Subcutaneous adipose tissue (tissue), 4 donors: ENCODE measurements around the gene YWHAQ. TPM values are rescaled to one million over a fixed set of nuclear protein-coding genes. Genes with fewer than 3 reads are reported as not detected.

Source experiments
- CTCF ChIP-seq: fragments of 450-650 bp; IDR thresholded peaks from one replicate; pipeline ENCODE4 v1.5.1; 2016; ENCODE audit warnings: low read depth, mild to moderate bottlenecking, control low read depth, antibody characterized with exemption, moderate library complexity
- total RNA-seq, 4 donors: library from RNA; depleted of rRNA; stranded (reverse); fragments of >200 nt; gene quantifications; one replicate each; pipeline ENCODE4 v1.1.0, GENCODE V29; 2016

Gene YWHAQ
- total RNA-seq, 4 donors from 2014 or later, result 113 to 220 (median 176) TPM

- no peak for TF ChIP-seq CTCF
Measured at GRCh38 chr2:9660781-9661180, 30.0 kb upstream of the YWHAQ start.

DNA sequence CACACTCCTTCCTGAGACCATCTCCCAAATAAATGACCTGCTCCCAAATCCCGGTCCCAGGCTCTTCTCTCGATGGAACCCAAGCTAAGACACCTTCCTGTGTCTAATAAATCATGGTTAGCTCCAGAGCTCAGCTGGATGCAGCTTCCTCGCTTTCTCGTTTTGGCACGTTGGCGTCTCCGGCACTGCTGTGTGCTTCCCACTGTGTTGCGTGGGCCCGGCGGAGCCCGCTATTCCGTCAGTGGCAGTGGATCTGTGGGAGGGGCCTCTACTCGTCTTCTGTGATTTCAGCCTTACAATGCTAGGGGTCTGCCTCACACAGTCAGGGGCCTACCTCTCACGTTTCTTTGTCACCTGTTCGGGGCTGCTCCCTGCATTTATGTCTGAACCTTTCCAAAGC, 29.4 kb upstream of the YWHAQ start:
- no peak for TF ChIP-seq CTCF

- no peak for TF ChIP-seq CTCF
Measured at GRCh38 chr2:9658972-9659371, 28.2 kb upstream of the YWHAQ start.

GRCh38 chr2:9657731-9658130, 26.9 kb upstream of the YWHAQ start:
- no peak for TF ChIP-seq CTCF

- TF ChIP-seq CTCF, result no peak
Measured at GRCh38 chr2:9657083-9657482, 26.3 kb upstream of the YWHAQ start.

- no peak for TF ChIP-seq CTCF
Measured at GRCh38 chr2:9656270-9656766, 25.5 kb upstream of the YWHAQ start.

- TF ChIP-seq CTCF, result no peak
Measured at GRCh38 chr2:9655441-9656269, 24.9 kb upstream of the YWHAQ start.
